ENCODE data around the gene MAGI1.
"Not testable (repeated sequence)": the region's sequence is repeated elsewhere in the genome, so short reads cannot be mapped to it uniquely, and the experiment has no call there.

Gene MAGI1

DNA sequence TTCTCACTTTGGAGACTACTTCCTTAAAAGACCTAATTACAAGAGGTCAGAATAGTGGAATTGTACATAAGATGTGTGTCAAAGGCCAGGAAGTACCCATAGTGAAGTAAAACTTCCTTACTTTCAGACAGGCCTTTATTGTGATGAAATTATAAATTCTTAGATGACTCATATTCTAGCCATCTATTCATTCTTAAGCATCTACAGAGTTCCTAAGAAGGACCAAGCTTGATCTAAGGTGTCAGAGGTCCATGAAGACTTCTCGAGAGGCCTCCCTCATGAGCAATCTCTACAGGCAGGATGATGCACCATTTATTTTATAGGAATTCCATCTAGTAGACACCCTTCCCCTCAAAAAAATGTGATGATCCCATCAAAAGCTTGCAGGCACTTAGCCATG is 493.3 kb downstream of the MAGI1 start:
- DNase-seq: no peak

DNA sequence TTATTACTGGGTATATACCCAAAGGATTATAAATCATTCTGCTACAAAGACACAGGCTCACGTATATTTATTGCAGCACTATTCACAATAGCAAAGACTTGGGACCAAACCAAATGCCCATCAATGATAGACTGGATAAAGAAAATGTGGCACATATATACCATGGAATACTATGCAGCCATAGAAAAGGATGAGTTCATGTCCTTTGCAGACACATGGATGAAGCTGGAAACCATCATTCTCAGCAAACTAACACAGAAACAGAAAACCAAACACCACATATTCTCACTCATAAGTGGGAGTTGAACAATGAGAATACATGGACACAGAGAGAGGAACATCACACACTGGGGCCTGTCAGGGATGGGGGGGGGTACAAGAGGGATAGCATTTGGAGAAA is 495.3 kb downstream of the MAGI1 start:
- not testable (repeated sequence) for DNase-seq

GRCh38 chr3:65540666-65541065 is 498.1 kb downstream of the MAGI1 start:
- no peak for DNase-seq

DNA sequence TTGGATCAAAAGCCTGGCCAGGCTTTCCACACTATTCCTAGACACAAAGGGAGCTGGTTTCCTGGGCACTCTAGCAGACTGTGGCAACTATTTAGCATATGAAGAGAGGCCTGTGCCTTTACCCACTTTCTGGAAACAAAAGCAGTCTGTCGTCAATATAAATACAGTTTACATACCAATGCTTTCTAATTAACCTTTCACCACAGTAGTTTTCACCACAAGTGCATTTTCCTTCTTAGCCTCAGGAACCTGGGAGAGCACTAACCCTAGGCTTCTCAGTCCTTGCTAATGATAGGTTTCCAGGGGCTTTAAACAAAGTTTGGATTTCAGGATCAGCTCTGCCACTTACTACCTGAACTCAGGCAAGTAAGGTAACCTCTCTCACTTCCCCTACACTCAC is 499.1 kb downstream of the MAGI1 start:
- DNase-seq: no peak

GRCh38 chr3:65538101-65538500 is 500.6 kb downstream of the MAGI1 start:
- DNase-seq: no peak

DNA sequence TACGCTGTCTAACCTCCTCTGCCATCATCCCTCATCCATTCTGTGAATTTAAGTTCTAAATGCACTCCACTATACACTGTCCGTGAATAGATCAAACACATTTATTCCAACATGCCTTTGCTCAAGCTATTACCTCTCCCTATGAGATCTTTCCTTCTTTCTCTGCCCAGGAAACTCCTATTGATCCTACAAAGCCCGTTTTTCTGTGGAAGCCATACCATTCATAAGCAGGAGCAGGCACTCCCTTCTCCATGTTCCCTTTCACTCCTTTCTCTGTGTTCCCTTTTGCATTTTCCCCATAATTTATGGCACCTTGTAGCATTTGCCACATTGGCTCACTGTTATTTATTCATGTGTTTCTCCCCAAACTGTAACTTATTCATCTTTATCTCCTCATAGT is 501.6 kb downstream of the MAGI1 start:
- no peak for DNase-seq

DNA sequence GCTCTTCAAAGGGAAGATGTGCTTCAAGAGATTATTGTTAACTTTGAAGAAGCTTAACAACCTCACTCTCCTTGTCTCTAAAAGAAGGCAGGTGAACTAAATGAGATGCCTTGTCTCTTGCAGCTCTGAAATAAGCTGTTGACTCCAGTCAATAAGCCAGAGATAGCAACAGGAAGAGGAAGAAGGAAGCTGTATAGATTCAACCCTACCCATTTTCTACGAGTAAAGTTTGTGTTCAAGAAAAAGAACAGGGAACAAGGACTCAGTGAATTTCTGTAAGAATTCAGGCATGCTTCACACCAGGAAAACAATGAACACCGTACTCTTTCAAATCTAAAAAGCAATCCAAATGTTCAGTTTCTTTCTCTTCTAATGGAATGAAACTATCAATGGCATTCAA is 503.5 kb downstream of the MAGI1 start:
- no peak for DNase-seq

DNA sequence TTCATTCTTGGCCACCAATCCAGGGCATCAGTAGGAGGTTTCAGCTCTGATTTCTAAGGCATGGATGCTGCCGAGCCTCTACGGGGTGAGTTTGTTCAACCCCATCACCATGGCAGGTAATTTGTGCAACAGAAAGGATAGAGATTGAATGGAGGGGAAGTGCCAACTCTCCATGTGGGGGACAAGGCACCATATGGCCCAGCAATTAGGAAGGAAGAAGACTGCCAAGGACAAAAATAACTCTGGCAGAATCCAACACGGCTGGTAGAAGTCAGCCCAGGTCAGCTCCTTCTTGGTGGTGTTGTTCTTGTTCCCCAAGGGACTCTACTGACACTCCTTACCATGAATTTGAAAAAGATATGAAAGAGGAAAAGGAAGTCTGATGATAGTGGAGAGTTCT is 503.9 kb downstream of the MAGI1 start:
- no peak for DNase-seq

GRCh38 chr3:65532749-65533148 is 506.0 kb downstream of the MAGI1 start:
- no peak for DNase-seq

GRCh38 chr3:65532215-65532614 is 506.5 kb downstream of the MAGI1 start:
- DNase-seq: no peak

DNA sequence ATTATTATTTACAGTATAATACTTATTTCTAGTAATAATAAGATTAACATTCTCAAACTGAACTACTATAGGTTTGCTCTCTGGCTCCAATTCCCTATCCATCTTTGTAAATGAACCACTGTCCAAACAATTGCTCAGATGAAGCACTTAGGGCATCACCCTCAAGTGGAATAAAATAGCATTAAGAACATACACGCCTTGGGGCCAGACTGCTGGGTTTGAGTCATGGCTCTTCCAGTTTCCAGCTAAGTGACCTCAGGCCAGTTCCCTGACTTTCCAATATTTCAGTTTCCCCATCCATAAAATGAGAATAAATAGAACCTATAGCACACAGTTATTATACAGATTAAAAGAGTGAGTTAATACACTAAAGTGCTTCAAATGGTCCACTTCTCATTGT is 507.2 kb downstream of the MAGI1 start:
- DNase-seq: no peak

GRCh38 chr3:65526656-65527055 is 512.1 kb downstream of the MAGI1 start:
- DNase-seq: no peak

- no peak for DNase-seq
These were observed 514.1 kb downstream of the MAGI1 start for GRCh38 chr3:65524584-65524983.

DNA sequence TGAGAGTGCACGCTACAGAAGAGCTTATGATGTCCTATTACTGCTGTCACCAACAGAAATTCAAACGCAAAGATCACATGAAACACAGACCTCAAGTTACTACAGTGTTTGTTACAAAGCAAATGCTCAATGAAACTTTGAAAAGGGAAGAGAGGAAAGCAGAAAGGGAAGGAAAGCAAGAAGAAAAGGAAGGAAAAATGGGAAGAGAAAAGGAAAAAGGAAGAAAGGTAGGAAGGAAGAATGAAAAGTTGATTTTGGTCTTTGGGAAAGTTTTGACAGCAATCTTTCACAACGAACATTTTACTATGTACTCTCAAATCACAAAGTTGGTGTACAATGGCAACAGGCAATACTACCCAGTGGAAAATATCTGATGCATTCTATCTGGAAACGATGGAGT is 514.8 kb downstream of the MAGI1 start:
- DNase-seq: no peak

GRCh38 chr3:65521032-65521431 is 517.7 kb downstream of the MAGI1 start:
- DNase-seq: no peak

GRCh38 chr3:65516998-65517397 is 521.7 kb downstream of the MAGI1 start:
- no peak for DNase-seq

GRCh38 chr3:65514317-65514716 is 524.4 kb downstream of the MAGI1 start:
- DNase-seq: not testable (repeated sequence)

DNA sequence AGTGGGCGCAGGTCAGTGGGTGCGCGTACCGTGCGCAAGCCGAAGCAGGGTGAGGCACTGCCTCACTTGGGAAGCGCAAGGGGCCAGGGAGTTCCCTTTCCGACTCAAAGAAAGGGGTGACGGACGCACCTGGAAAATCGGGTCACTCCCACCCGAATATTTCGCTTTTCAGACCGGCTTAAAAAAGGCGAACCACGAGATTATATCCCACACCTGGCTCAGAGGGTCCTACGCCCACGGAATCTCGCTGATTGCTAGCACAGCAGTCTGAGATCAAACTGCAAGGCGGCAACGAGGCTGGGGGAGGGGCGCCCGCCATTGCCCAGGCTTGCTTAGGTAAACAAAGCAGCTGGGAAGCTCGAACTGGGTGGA is 529.3 kb downstream of the MAGI1 start:
- DNase-seq: not testable (repeated sequence)

DNA sequence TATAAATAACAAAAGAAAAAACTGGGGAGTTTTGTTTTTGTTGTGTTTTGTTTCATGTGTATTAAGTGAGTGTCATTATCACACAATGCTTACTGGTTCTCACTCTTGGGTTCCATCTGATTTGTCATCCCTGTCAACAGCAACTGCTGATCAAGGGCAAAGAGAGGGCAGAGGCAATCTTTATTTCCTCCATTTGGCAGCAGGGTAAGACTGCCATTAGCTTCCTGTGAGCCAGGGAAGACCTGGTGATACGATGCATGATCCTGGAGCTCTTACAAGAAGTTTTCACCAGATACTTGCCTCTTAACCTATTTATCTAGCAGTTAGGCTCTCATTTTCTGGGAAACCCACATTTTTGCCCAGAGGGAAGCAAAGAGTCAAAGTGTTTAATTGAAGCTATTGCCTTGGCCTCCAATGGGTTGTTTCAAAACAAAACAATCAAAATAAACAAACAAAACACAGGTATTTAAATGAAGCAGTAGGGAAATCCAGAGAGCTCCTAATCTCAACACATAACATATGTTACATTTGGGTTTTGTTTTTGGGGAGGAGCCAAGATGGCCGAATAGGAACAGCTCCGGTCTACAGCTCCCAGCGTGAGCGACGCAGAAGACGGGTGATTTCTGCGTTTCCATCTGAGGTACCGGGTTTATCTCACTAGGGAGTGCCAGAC is 529.8 kb downstream of the MAGI1 start:
- no peak for DNase-seq

DNA sequence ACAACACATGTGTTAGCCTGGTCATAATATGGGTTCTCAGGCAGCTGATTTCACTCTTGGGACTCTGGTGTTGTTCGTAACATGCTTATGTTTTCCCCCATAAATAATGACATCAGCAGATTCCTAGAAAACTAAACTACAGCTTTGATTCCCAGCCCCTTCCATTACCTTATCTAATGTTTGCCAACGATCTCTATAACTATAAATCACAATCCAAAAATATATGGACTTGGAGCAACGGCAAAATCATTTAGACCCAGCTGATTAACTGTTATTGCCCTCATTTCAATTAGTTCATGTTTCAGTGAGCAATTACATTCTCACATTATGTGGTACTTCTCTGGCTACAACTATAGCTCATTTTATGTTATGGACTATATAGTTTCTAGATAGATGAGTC is 531.3 kb downstream of the MAGI1 start:
- DNase-seq: no peak

- DNase-seq: no peak
These were observed 534.9 kb downstream of the MAGI1 start for GRCh38 chr3:65503776-65504175.

GRCh38 chr3:65502526-65502925 is 536.2 kb downstream of the MAGI1 start:
- no peak for DNase-seq

- no peak for DNase-seq
These were observed 538.1 kb downstream of the MAGI1 start for GRCh38 chr3:65500398-65501306.

DNA sequence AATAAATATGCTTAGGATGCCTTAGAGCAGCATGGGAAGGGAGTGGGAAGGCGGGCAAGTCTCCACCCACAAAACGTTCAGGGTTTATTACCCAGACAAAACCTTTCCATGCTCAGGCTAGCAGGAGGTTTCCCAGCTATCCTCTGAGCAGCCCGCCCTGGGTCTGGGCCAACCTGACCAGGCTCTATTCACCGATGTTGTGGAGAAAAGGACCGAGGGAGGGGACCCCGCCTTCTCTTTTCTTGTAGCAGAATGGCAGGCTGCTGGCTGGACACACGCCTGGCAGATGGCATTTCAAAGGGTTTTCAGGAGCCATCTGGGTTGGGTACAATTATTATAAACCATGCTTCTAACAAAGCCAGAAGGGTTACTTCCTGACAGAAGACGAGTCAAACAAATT is 540.9 kb downstream of the MAGI1 start:
- DNase-seq: no peak

DNA sequence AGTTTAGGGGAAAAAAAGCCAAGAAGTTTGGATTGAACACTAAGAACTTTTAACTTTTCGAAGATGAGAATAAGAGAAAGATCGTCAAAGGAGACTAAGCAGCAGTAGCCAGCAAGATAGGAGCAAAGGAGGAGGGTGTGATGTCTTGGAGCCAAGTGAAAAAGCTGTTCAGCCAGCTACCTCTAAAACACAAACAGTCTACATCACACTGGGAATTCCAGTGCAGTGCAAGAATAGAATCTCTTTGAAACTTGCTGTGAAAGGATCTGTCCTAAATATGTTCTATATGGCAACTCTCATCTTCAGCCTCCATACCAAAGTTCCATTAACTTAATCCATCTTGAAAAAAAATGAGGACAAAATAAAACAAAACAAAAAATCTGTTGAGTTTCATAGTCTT is 541.5 kb downstream of the MAGI1 start:
- DNase-seq: no peak

Data from CD4-positive, alpha-beta T cell treated with Interleukin-17A for 4 hours (primary cell).